Naive B cell (primary cell): ENCODE measurements around the gene GRID2. TPM values are rescaled to one million over a fixed set of nuclear protein-coding genes. Genes with fewer than 3 reads are reported as not detected.
"Not testable (repeated sequence)": the region's sequence is repeated elsewhere in the genome, so short reads cannot be mapped to it uniquely, and the experiment has no call there.

ENCODE experiments used
- ATAC-seq, 2 donors: fragments of 150-1000 bp; cut with Tn5 transposase; 2 replicates each; pipeline ENCODE4 v1.10.0; 2021; ENCODE audit warnings: low read depth in 2 of 2, mild to moderate bottlenecking in 2 of 2, moderate library complexity in 2 of 2
- DNase-seq: peaks from one replicate; pipeline ENCODE4 v3.0.0; 2022
- H3K27ac Mint-ChIP-seq, 6 donors: one replicate each; pipeline ENCODE4 v1.8.0; 2020 to 2022; ENCODE audit warnings: mild to moderate bottlenecking in 6 of 6, mixed read lengths in 6 of 6, moderate library complexity in 5 of 6, inconsistent platforms in 2 of 6
- H3K27me3 Mint-ChIP-seq, 3 donors: one replicate each; pipeline ENCODE4 v1.8.0; 2021 to 2022; ENCODE audit warnings: mixed read lengths in 3 of 3, mild to moderate bottlenecking in 1 of 3
- H3K36me3 Mint-ChIP-seq, 2 donors: one replicate each; pipeline ENCODE4 v1.8.0; 2020 to 2022; ENCODE audit warnings: mixed read lengths in 2 of 2, inconsistent platforms in 1 of 2, mild to moderate bottlenecking in 1 of 2
- H3K4me1 Mint-ChIP-seq, 3 donors: one replicate each; pipeline ENCODE4 v1.8.0; 2020 to 2022; ENCODE audit warnings: mixed read lengths in 3 of 3, inconsistent platforms in 1 of 3, mild to moderate bottlenecking in 1 of 3, moderate library complexity in 1 of 3
- H3K4me3 Mint-ChIP-seq, 8 donors: one replicate each; pipeline ENCODE4 v1.8.0; 2020 to 2022; ENCODE audit warnings: mild to moderate bottlenecking in 8 of 8, mixed read lengths in 8 of 8, moderate library complexity in 8 of 8, inconsistent platforms in 2 of 8
- H3K9me3 Mint-ChIP-seq, 7 donors: one replicate each; pipeline ENCODE4 v1.8.0; 2020 to 2022; ENCODE audit warnings: mixed read lengths in 7 of 7, mild to moderate bottlenecking in 5 of 7, inconsistent platforms in 2 of 7, moderate library complexity in 1 of 7
- polyA plus RNA-seq, 6 donors: library from polyadenylated mRNA; unstranded; fragments of 300-500 nt; fragmentation: Illumina TruSeq; gene quantifications; one replicate each; pipeline ENCODE4 v1.2.3, GENCODE V29; 2021; ENCODE audit warnings: low read depth in 6 of 6

The GRID2 gene
- polyA plus RNA-seq, 6 donors from 2014 or later, result not detected

DNA sequence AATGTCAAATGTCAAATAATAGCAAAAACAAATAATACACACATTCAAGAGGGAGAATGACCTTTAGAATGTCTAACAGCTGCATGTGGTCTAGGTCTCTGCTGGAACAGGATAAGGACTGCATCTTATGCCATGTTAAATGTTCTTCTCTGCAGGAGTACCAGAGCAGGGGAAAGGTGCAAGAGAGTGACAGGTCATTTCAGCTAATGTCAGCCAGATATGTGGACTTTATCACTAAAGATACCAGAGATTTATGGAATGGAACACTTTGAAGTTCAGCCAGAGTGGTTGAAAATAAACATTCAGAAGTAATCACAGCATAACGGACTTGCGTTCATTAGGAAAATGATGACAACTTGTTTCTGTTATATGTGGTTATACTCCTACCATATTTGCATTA, 24.3 kb downstream of the GRID2 start:
- no peak overlapping the region for H3K27ac Mint-ChIP-seq
- no peaks in the 10 kb centered on the region for H3K27me3 Mint-ChIP-seq
- H3K4me1 Mint-ChIP-seq, result no peaks in the 10 kb centered on the region
- no peaks in the 10 kb centered on the region for H3K36me3 Mint-ChIP-seq
- no peak for ATAC-seq
- H3K9me3 Mint-ChIP-seq, result peaks cover 0 to 3% (median 0%) of the 10 kb centered on the region in 7 donors
- no peak overlapping the region for H3K4me3 Mint-ChIP-seq
- no peak for DNase-seq

DNA sequence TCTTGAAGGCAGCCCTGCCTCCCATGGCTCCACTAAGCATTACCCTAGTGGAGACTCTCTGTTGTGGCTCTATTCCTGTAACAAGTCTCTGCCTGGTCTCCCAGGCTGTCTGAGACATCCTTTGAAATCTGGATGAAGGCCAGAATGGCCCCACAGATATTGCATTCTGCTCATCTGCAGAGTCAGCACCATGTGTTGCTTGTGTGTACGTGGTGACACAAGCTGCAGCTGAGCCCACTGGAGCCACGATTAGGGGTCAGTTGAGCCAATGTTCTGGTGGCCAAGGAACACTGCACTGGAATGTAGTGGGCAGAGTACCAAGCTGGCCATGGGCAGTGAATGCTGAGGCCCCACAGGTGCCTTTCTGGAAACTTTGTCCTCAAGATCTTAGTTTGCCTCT, 29.2 kb downstream of the GRID2 start:
- Mint-ChIP-seq H3K4me3 (no peak overlapping the region), H3K9me3 (peaks cover 0 to 3% (median 0%) of the 10 kb centered on the region in 7 donors), H3K4me1 (no peaks in the 10 kb centered on the region), H3K36me3 (no peaks in the 10 kb centered on the region), H3K27ac (no peak overlapping the region), H3K27me3 (no peaks in the 10 kb centered on the region)
- no peak for ATAC-seq
- no peak for DNase-seq

DNA sequence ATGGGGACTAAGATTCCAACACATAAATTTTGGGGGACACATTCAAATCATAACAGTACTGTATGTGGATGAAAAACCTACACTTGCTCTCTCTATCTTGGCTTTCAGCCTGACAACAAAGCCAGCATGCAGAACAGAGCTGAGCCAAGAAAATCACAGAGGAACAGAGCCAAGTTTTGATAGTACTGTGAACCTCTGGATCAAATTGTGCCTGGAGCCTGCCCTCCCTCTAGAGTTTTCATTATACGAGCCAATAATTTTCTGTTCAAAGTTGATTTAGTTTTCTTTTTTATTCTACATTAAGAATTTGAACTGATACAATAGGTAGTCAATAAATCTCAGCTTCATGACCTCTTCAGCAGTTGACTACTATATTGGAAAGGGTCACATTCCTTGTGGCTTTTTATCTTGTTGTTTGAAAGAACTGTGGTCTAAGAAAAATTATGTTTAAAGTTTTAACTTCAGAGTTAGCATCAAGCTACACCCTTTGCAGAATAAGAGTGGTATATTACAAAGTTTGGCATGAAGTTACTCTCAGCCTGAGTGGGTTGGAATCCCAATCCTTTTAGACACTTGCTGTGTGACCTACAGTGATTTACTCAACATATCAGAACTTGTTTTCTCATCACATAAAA, 31.1 kb downstream of the GRID2 start:
- no peak overlapping the region for H3K4me3 Mint-ChIP-seq
- H3K9me3 Mint-ChIP-seq, result no peaks in the 10 kb centered on the region
- ATAC-seq, result no peak
- no peaks in the 10 kb centered on the region for H3K4me1 Mint-ChIP-seq
- H3K27me3 Mint-ChIP-seq, result no peaks in the 10 kb centered on the region
- DNase-seq, result no peak
- no peak overlapping the region for H3K27ac Mint-ChIP-seq
- no peaks in the 10 kb centered on the region for H3K36me3 Mint-ChIP-seq

DNA sequence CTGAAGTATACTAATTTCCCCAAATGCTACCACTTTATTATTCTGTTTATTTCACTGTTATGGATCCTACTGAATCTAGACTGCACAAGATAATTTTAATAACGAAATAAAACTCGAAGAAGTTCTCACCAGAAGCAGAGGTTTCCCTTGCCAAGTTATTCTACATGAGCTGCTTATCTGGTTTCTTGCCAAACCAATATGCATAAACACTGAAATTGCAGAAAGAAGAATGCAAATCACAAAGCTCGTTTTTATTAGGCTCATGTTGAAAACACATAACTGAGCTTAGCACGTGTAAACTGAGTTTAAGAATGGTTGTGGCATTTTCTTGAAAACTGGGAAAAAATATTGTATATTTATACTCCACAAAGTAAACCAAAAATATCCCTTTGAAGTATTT, 35.9 kb downstream of the GRID2 start:
- Mint-ChIP-seq H3K9me3 (no peaks in the 10 kb centered on the region), H3K4me1 (no peaks in the 10 kb centered on the region), H3K36me3 (no peaks in the 10 kb centered on the region), H3K4me3 (no peak overlapping the region), H3K27me3 (no peaks in the 10 kb centered on the region), H3K27ac (no peak overlapping the region)
- ATAC-seq, result no peak
- DNase-seq, result no peak

DNA sequence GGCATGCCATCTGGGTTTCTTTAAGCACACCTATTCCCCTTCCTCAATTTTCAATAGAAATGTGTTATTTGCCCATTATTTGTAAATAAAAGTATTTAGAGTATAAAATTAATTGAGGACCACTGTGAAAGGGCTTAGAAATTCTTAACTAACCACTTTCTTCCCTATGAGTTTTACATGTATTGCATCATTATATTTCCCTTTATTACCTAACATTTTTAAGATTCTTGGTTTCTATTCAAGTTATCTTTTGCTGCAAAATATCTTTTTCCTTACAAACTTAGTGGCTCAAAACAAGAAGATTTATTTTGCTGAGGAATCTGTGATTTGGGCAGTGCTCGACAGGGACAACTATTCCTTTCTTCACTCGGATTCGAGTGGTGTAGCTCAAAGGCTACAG, 40.5 kb downstream of the GRID2 start:
- Mint-ChIP-seq H3K27ac (no peak overlapping the region), H3K4me1 (no peaks in the 10 kb centered on the region), H3K27me3 (no peaks in the 10 kb centered on the region), H3K9me3 (peaks cover 0 to 3% (median 0%) of the 10 kb centered on the region in 7 donors), H3K4me3 (no peak overlapping the region), H3K36me3 (no peaks in the 10 kb centered on the region)
- no peak for ATAC-seq
- DNase-seq, result no peak

DNA sequence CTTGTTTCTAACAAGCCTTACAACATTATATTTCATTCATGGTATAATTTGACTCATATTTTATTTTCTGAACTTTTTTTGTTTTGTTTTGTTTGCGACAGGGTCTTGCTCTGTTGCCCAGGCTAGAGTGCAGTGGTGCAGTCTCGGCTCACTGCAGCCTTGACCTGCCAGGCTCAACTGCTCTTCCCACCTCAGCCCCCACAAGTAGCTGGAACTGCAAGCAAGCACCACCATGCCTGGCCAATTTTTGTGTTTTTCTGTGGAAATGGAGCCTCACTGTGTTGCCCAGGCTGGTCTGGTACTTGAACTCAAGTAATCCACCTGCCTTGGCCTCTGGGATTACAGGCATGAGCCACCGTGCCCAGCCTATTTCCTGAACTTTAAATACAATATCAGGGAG, 42.5 kb downstream of the GRID2 start:
- H3K4me1 Mint-ChIP-seq, result no peaks in the 10 kb centered on the region
- H3K27ac Mint-ChIP-seq, result no peak overlapping the region
- peaks cover 0 to 3% (median 0%) of the 10 kb centered on the region in 7 donors for H3K9me3 Mint-ChIP-seq
- no peaks in the 10 kb centered on the region for H3K36me3 Mint-ChIP-seq
- H3K4me3 Mint-ChIP-seq, result no peak overlapping the region
- no peak for ATAC-seq
- H3K27me3 Mint-ChIP-seq, result no peaks in the 10 kb centered on the region
- no peak for DNase-seq

DNA sequence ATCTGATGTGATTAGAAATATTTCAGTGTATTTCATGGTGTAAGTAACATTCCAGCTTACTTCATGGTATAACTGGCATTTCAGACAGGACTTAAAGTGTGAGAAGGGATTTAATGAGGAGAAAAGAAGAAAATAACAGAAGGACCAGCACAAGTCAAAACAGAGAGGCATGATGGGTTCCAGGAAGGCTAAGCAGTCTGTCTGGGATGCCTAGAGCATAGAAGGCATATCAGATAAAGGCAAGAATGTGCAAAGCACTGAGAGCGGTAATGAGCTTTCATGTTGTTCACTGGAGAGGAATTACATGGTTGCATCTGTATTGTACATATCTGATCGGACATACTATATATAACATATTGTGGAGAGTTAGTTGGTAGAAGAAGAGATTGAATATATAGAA, 54.2 kb downstream of the GRID2 start:
- ATAC-seq, result no peak
- H3K9me3 Mint-ChIP-seq, result peaks cover 0 to 2% (median 0%) of the 10 kb centered on the region in 7 donors
- H3K27ac Mint-ChIP-seq, result no peak overlapping the region
- DNase-seq, result no peak
- no peaks in the 10 kb centered on the region for H3K36me3 Mint-ChIP-seq
- no peaks in the 10 kb centered on the region for H3K4me1 Mint-ChIP-seq
- no peaks in the 10 kb centered on the region for H3K27me3 Mint-ChIP-seq
- no peak overlapping the region for H3K4me3 Mint-ChIP-seq

DNA sequence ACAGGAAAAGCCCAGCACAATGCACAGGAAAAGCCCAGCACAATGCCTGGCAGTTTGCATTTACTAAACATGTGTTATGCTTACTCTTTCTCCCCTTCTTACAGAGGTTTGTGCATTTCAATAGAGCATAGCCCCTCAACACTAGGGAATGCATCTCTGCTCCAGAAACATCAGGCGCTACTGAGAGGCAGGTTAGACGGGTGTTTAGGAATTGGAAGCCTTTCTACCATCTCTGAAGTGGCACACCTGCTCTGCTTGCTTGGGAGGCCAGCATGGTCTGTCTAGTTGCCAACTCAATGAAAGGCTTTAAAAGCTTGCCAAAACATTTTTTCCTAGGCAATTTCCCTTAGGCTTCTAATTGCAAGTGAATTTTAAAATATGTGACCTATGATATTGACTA, 55.7 kb downstream of the GRID2 start:
- H3K36me3 Mint-ChIP-seq, result no peaks in the 10 kb centered on the region
- H3K9me3 Mint-ChIP-seq, result peaks cover 0 to 2% (median 0%) of the 10 kb centered on the region in 7 donors
- DNase-seq, result no peak
- H3K4me1 Mint-ChIP-seq, result no peaks in the 10 kb centered on the region
- H3K27me3 Mint-ChIP-seq, result no peaks in the 10 kb centered on the region
- no peak overlapping the region for H3K27ac Mint-ChIP-seq
- H3K4me3 Mint-ChIP-seq, result no peak overlapping the region
- ATAC-seq, result no peak

DNA sequence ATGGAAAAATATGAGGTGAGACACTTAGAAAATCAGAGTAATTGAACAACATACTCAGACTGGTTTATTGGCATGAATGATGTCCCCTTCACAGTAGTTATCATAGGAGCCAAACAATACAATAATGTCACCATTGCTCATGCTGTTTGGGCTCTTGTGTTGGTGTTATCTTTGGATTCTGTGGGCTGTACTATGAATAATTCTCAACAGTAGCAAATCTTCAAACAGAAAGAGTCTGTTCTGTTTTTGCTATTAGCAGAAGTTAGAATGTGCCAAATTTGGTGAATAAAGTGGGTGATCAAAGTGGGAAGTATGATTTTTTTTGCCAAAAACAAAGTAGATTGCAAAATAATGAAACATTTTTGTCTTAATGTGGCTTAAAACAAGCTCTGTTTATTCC, 58.3 kb downstream of the GRID2 start:
- Mint-ChIP-seq H3K27me3 (no peaks in the 10 kb centered on the region), H3K4me3 (no peak overlapping the region), H3K4me1 (no peaks in the 10 kb centered on the region), H3K27ac (no peak overlapping the region), H3K36me3 (no peaks in the 10 kb centered on the region), H3K9me3 (peaks cover 0 to 2% (median 0%) of the 10 kb centered on the region in 7 donors)
- DNase-seq (no peak), ATAC-seq (no peak)

DNA sequence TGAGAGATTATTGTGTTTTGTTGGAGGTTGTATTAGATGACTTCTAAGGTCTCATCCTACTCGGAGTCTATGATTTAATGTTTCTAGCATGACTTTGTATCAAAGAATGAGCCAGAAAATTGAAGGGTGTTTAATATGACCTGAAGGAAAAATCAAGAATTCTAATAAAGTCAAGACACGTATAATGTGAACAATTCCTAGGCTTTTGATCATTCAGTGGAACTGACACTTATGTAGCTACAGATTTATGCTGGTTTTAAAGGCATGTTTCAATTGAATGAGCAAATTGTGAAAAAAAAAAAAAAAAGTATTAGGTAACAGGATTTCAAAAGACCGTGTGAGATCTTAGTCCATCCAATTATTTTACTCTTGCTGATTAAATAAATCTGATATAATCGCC, 64.9 kb downstream of the GRID2 start:
- Mint-ChIP-seq H3K27me3 (no peaks in the 10 kb centered on the region), H3K4me1 (no peaks in the 10 kb centered on the region), H3K4me3 (no peak overlapping the region), H3K27ac (no peak overlapping the region), H3K36me3 (no peaks in the 10 kb centered on the region), H3K9me3 (peaks cover 0 to 5% (median 0%) of the 10 kb centered on the region in 7 donors)
- ATAC-seq (no peak), DNase-seq (no peak)

DNA sequence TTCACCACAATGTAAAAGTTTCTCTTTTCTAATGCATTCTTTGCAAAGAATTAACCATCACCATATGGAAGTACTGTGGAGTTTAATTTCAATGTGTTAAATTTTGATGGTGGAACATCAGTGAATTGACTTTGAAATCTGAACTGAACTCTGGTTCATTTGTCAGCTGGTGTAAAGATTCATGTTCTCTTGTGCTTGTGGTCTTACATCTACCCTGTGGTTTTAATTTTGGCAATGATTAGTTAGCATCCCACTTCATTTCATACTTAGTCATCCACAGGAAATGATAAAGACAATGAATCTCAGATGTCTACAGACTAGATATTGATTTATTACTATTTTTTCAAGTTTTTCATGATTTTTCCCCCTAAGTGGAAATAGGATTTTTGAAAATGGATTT, 77.8 kb downstream of the GRID2 start:
- Mint-ChIP-seq H3K27ac (no peak overlapping the region), H3K4me3 (no peak overlapping the region), H3K9me3 (peaks cover 0 to 8% (median 5%) of the 10 kb centered on the region in 7 donors), H3K36me3 (no peaks in the 10 kb centered on the region), H3K27me3 (no peaks in the 10 kb centered on the region), H3K4me1 (no peaks in the 10 kb centered on the region)
- ATAC-seq (no peak), DNase-seq (no peak)

DNA sequence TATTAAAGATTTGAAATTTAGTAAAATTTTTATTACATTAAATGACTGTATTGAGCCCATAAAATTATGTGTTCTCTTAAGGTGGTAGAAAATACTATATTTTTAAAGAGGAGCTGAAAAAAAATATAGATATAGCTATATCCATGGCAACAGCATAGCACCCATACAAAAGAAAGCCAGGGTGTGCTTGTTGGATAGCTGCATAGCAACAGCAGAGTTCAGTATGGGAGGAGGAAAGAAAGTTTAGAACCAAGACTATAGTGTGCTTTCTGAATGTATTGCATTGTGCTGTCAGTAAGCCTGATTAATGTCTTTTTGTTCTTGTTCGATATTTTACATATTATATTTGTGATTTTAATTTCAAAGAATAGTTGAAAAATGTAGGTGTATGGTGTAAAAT, 78.4 kb downstream of the GRID2 start:
- H3K9me3 Mint-ChIP-seq, result peaks cover 0 to 5% (median 4%) of the 10 kb centered on the region in 7 donors
- no peak overlapping the region for H3K27ac Mint-ChIP-seq
- no peaks in the 10 kb centered on the region for H3K4me1 Mint-ChIP-seq

DNA sequence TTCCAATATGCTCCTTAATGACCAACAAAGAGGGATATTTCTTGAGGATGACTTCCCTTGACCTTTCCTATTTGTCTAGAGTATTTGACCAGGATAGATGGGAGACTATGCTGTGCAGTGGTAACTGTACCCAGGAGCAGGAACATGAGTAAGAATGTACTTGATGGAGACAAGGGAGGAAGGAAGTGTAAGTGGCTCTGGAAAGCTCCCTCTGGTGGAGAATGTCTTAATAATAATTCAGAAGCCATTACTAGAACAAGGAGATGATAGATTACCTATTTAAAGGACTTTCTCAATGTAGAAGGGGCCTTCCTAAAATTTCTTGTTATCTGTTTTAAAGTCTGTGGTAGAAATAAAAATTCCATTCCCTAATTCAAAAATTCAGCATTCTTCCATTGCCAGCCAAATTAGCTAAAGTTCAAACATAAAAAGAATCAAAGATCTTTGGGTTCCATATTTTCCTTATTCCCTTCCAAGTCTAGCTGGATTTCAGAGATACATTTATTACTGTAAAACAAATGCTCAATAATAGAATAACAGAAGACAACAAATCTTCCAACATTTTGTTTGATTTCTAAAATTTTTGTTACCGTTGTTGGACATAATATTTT, 83.8 kb downstream of the GRID2 start:
- no peak overlapping the region for H3K4me3 Mint-ChIP-seq
- no peak overlapping the region for H3K27ac Mint-ChIP-seq
- ATAC-seq, result no peak
- H3K27me3 Mint-ChIP-seq, result no peaks in the 10 kb centered on the region
- DNase-seq, result no peak
- H3K9me3 Mint-ChIP-seq, result no peaks in the 10 kb centered on the region
- no peaks in the 10 kb centered on the region for H3K36me3 Mint-ChIP-seq
- no peaks in the 10 kb centered on the region for H3K4me1 Mint-ChIP-seq

More for the DNA sequence above, 78.4 kb downstream of the GRID2 start:
- no peak for ATAC-seq
- Mint-ChIP-seq H3K4me3 (no peak overlapping the region), H3K27me3 (no peaks in the 10 kb centered on the region), H3K36me3 (no peaks in the 10 kb centered on the region)
- DNase-seq, result no peak

DNA sequence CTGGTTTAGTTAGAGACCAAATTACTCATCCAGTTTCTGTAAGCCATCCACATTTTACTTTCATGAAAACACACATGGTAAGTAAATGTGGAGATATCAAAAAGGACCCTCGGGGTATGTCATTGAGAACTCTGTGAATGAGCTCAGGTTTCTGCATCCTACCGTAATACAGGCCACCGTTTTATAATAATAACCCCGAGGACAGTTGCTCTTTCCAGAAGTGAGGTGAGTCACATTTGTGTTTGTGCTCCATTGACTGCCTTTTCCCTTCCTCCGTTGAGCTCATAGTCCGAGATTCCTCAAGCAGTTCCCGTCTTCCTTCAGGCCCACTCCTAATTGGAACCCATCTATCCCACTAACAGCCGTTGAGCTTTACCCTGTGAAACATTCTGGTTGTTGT, 95.3 kb downstream of the GRID2 start:
- Mint-ChIP-seq H3K27me3 (no peaks in the 10 kb centered on the region), H3K4me3 (no peak overlapping the region), H3K9me3 (no peaks in the 10 kb centered on the region), H3K4me1 (no peaks in the 10 kb centered on the region), H3K27ac (no peak overlapping the region), H3K36me3 (no peaks in the 10 kb centered on the region)
- ATAC-seq, result no peak
- no peak for DNase-seq

DNA sequence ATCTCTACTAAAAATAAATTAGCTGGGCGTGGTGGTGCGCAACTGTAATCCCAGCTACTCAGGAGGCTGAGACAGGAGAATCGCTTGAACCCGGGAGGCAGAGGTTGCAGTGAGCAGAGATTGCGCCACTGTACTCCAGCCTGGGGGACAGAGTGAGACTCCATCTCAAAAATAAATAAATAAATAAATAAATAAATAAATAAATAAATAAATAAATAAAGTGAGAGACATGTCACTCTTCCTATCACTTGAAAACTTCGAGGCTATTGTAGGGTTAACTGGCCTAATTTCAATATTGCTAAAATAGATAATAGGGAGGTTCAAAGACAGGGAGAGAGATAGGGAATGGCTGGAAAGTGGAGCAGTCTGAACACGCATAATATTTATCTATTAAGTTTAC, 99.8 kb downstream of the GRID2 start:
- H3K27ac Mint-ChIP-seq, DNase-seq, H3K4me3 Mint-ChIP-seq, H3K9me3 Mint-ChIP-seq, ATAC-seq, H3K4me1 Mint-ChIP-seq, H3K27me3 Mint-ChIP-seq, H3K36me3 Mint-ChIP-seq: not testable (repeated sequence)
